IPS-18a (cell line): ENCODE data around the gene PZP.

ENCODE experiments used
- H3K27ac ChIP-seq: one replicate; pipeline ENCODE4 v1.5.1; 2013; ENCODE audit warnings: low read length
- H3K27me3 ChIP-seq: one replicate; pipeline ENCODE4 v1.6.1; 2013; ENCODE audit warnings: mild to moderate bottlenecking, low read length; ENCODE audit not compliant: control insufficient read depth, insufficient read depth
- H3K36me3 ChIP-seq: one replicate; pipeline ENCODE4 v1.6.1; 2013; ENCODE audit warnings: low read depth, low read length; ENCODE audit not compliant: control insufficient read depth
- H3K4me1 ChIP-seq: one replicate; pipeline ENCODE4 v1.6.1; 2013; ENCODE audit warnings: low read depth, low read length; ENCODE audit not compliant: control insufficient read depth
- H3K4me3 ChIP-seq: one replicate; pipeline ENCODE4 v1.5.1; 2013; ENCODE audit warnings: low read length
- H3K9ac ChIP-seq: one replicate; pipeline ENCODE4 v1.6.1; 2013; ENCODE audit warnings: mild to moderate bottlenecking, low read length, moderate library complexity
- H3K9me3 ChIP-seq: one replicate; pipeline ENCODE4 v1.6.1; 2013; ENCODE audit warnings: low read depth, low read length; ENCODE audit not compliant: control insufficient read depth

Gene PZP

DNA sequence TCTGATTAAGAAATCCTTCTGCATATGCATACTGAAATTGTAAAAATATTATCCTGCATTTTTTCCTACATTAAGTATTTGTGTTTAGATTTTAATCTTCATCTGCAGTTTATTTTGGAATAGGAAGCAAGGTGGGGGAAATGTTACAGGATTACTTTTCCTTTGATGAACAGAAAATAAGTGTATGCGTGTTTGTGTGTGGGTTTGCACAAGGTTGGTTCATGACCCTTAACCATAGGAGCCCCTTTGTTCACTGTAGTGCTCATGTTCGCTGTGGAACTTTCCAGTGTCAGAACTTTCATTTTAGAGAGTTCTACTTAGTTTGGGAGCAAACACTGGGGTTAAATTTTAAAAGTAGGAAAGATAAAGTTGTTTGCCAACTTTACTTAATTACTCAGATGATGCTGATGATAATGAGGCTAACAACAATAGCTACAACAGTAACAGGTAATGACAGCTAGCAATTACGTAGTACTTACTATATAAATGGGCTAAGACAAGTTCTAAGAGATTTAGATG lies 86.0 kb downstream of the PZP start:
- no peaks in the 10 kb centered on the region for H3K4me1 ChIP-seq
- H3K4me3 ChIP-seq, result no peak overlapping the region
- H3K27me3 ChIP-seq, result no peaks in the 10 kb centered on the region
- no peak overlapping the region for H3K27ac ChIP-seq
- no peak overlapping the region for H3K9ac ChIP-seq
- H3K9me3 ChIP-seq, result no peaks in the 10 kb centered on the region
- H3K36me3 ChIP-seq, result no peaks in the 10 kb centered on the region

DNA sequence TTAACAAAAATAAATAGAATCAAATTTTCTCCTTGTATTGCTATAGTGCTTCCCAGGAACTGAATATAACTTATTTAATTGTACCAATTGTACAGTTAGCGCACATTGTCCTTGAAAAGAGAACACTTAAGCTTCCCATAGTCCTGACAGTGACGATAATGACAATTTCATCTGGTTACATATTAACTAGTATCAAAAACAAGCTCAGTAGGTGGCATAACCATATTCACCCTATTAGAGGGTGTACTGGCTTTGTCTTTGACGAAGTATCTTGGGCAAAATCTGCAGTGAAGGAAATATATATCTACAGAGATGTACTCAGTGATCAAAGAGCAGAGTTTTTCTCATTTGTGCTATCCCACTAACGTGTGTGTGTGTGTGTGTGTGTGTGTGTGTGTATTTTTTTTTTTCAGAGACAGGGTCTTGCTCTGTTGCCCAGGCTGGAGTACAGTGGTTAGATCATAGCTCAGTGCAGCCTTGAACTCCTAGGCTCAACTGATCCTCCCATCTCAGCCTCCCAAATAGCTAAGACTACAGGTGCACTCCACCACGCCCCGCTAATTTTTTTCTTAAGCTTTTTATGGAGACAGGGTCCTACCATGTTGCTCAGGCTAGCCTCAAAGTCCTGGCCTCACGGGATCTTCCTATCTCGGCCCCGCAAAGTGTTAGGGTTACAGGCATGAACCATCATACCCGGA lies 87.6 kb downstream of the PZP start:
- Histone ChIP-seq H3K4me1 (no peaks in the 10 kb centered on the region), H3K4me3 (no peak overlapping the region), H3K27ac (no peak overlapping the region), H3K9ac (no peak overlapping the region), H3K9me3 (no peaks in the 10 kb centered on the region), H3K36me3 (no peaks in the 10 kb centered on the region), H3K27me3 (no peaks in the 10 kb centered on the region)

DNA sequence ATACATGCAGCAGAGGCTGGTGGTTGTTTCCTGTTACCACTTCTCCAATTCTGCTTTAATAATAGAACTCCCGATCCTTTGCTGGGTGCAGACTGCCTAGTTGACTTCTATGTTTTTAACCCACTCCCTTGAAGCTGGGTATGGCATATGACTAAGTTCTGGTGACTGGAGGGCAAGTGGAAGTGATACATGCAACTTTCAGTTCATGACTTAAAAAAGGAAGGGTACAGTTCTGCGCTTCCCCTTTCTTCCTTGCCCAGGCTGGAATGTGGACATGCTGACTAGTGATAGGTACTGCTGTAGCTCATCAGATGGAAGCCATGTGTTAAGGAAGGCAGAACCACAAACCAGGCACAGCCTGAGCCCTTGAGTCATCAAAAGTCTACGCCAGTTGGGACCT lies 90.0 kb downstream of the PZP start:
- no peaks in the 10 kb centered on the region for H3K27me3 ChIP-seq
- H3K4me3 ChIP-seq, result no peak overlapping the region
- H3K9me3 ChIP-seq, result no peaks in the 10 kb centered on the region
- no peaks in the 10 kb centered on the region for H3K4me1 ChIP-seq
- H3K36me3 ChIP-seq, result no peaks in the 10 kb centered on the region
- no peak overlapping the region for H3K27ac ChIP-seq
- no peak overlapping the region for H3K9ac ChIP-seq

DNA sequence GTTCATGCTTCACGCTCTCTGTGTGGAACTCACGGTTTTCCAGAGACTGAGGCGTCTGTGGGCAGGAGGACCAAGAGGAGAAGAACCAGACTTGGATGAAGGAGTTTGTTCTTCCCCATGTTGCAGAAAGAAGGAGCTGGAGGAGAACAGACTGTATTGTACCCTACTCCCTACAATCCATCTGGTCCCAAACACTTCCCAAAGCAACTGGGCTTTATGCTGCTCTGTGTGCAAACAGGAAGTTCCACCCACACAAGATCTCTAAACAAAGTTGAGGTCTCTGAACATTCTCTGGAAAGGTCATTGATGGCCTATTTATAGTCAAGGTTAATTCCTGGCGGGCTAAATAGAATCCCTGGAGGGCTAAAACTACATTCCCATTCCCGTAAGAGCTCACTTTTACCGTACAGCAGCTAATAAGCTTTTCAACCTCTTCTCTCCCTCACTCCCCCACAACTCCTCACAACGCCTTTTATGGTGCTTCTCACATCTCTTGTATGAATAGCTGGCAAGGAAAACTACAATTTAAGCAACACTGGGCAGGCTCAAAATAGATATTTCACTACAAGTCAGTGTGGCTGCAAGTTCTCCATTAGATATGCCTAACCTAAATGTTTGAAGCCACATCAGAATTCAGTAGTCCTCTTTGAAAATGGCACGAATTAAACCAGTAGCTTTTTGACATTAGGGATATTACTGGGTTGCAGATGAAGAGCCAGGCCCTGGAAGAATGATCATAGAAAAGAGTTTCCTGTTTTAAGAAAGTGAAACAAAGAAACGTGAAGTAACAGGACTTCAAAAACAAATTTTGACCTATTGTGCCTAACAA lies 92.2 kb downstream of the PZP start, which contains the start of gene A2M:
TSS of gene A2M (minus strand) at position 189 of the 829 bp plus-strand sequence. CDS start at position 119, 70 bp downstream.
- no peaks in the 10 kb centered on the region for H3K4me1 ChIP-seq
- no peaks in the 10 kb centered on the region for H3K36me3 ChIP-seq
- no peak within 1 kb of the TSS for H3K9ac ChIP-seq
- H3K27me3 ChIP-seq, result no peaks in the 10 kb centered on the region
- H3K4me3 ChIP-seq, result no peak within 1 kb of the TSS
- no peak within 1 kb of the TSS for H3K27ac ChIP-seq
- no peaks in the 10 kb centered on the region for H3K9me3 ChIP-seq

DNA sequence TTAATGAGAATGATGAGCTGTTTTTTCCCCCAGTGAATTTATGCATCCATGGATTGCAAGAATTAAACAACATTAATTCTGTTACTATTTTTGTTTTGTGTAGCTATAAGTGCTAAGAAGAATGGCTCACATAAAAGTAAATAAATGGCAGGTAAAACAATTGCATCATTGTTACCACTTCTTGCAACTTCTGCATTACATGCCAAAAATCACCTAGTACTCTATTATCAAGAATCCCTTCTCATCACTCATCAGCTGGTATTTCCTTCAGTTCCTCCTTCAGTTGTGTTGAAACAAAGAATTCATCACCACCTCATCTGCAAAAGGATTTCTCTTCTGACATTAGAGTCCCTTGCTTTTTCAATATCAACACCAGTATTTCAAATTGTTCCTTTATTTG lies 93.2 kb downstream of the PZP start:
- H3K27ac ChIP-seq, result no peak overlapping the region
- no peak overlapping the region for H3K4me3 ChIP-seq
- H3K4me1 ChIP-seq, result no peaks in the 10 kb centered on the region
- H3K9ac ChIP-seq, result no peak overlapping the region
- H3K36me3 ChIP-seq, result no peaks in the 10 kb centered on the region
- H3K9me3 ChIP-seq, result no peaks in the 10 kb centered on the region
- no peaks in the 10 kb centered on the region for H3K27me3 ChIP-seq

DNA sequence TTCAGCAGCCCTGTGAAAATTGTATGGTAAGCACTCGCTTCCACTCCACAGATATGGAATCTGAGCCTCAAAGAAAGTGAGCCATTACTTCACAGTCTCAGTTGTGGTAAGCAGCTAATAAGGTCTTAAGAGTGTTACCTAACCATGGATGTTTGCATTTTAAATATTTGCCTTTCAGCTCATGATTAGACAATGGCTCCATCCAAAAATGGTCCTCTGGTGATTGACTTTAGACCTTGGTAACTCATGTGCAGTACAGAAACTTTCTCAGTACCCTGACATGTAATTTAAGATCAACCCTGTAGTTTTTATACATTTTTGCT lies 94.2 kb downstream of the PZP start:
- Histone ChIP-seq H3K9me3 (no peaks in the 10 kb centered on the region), H3K27me3 (no peaks in the 10 kb centered on the region), H3K4me1 (no peaks in the 10 kb centered on the region), H3K9ac (no peak overlapping the region), H3K36me3 (no peaks in the 10 kb centered on the region), H3K4me3 (no peak overlapping the region), H3K27ac (no peak overlapping the region)

DNA sequence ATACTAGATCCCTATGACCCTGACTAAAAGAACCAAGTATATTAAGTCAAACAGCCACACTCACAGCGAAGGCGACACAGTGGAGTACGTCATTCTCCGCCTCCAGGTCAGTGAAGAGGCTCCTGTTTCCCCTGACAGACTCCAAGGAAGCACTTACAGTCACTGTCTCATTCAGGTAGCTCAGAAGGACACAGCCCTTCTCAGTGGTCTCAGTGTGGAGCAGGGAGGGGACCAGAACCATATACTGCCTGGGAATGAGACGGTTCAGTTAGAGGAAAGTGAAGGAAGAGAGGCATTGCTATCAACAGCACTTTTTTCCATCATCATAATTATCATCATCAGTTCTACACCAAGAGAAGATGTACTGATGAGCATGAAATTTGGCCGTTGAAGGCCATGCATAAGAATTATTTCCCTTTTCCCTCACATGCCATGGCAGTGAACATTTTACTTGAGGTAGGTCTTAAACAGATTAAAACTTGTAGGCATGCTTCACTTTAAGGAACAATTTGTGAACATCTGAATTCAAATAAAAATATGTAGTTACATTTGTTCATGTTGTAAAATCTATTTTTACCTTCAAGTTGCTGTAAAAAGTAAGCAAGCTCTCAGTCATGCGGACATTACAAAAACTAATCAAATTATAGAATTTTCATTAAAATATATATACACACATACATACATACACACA lies 94.8 kb downstream of the PZP start:
- Histone ChIP-seq H3K27ac (no peak overlapping the region), H3K9ac (no peak overlapping the region), H3K9me3 (no peaks in the 10 kb centered on the region), H3K36me3 (no peaks in the 10 kb centered on the region), H3K4me3 (no peak overlapping the region), H3K27me3 (no peaks in the 10 kb centered on the region), H3K4me1 (no peaks in the 10 kb centered on the region)

DNA sequence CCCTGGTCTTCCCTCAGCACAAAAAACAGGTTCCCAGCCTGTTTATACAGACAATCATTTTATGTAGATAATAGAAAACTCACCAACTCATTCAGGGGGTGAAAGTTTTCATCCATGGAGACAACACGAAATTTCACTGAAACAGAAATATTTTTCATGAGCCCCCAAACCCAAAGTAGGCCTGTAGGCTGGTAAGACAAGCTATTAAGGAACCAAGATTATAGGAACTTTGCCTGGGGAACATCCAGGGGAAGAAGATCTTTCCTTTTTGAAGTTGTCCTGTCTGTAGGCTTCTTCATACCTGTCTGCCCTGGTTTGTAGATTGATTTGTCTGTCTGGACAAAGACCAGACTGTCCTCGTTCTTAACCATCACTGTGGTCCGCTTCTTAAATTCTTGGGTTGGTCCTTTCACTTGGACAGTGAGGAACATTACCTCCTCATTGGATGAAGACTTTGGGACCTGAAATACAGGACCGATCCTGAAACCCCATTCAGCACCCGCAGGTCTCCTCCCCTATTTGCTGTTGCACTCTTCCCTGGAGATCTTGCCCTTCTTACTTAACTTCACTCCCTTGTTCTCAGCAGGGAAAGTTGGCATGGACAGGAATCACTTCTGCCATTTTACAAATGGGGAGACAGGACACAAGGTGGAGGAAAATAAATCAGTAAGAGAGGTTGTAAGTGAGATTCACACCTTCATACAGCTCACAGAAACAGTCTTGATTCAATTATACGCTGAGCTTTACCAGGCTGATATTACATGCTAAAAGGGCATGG lies 95.9 kb downstream of the PZP start:
- Histone ChIP-seq H3K9ac (no peak overlapping the region), H3K27ac (no peak overlapping the region), H3K4me1 (no peaks in the 10 kb centered on the region), H3K9me3 (no peaks in the 10 kb centered on the region), H3K36me3 (no peaks in the 10 kb centered on the region), H3K27me3 (no peaks in the 10 kb centered on the region), H3K4me3 (no peak overlapping the region)

DNA sequence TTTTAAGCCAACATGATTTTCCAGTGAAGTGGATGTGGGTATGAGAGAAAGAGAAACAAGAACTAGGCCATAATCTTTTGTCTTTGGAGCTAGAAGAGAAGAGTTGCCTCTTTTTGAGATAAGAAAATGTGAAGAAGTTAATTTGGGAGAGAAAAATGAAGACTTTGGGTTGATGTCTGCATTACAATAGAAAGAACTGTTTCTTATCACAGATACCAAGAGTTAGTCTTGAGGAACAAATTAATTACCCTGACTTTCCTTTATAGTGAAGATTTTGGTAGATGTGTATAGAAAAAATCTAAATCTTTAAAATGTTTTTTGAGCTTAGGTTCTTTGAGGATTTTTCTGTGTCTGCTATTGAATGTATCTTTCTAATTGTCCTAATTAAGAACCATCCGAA lies 96.7 kb downstream of the PZP start:
- Histone ChIP-seq H3K9me3 (no peaks in the 10 kb centered on the region), H3K27ac (no peak overlapping the region), H3K4me1 (no peaks in the 10 kb centered on the region), H3K27me3 (no peaks in the 10 kb centered on the region), H3K4me3 (no peak overlapping the region), H3K36me3 (no peaks in the 10 kb centered on the region), H3K9ac (no peak overlapping the region)

DNA sequence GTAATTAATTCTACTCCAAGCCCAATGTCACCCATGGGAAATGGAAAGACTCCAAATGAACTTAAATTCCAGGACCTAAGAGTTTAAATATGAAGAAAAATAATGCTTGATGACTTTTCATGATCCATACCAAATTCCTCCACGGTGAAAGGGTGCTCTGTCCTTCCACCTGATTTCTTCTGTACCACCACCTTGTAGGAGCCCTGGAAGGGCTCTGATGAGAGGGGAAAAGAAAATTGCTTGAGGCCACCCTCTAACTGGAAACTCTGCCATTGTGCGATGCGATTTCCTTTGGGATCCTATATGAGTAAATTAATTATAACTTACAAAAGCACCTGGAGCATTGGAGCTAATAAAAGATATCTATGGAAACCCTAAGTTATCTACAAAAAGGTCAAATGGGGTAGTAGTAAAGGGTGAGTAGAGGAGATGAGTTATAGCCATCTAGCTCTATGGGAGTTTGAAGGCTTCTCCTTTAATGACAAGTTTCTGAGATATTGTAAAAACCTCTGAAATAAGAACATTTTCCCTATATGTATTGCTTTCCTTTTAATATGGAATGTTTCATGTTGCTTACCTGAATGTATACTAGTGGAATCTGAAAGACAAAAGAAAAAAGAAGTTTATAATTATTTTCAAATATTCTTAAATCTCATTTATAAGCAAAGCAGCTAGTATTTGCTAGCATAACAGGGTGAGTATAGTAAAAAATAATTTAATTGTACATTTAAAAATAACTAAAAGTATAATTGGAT lies 98.3 kb downstream of the PZP start:
- Histone ChIP-seq H3K4me1 (no peaks in the 10 kb centered on the region), H3K27me3 (no peaks in the 10 kb centered on the region)

DNA sequence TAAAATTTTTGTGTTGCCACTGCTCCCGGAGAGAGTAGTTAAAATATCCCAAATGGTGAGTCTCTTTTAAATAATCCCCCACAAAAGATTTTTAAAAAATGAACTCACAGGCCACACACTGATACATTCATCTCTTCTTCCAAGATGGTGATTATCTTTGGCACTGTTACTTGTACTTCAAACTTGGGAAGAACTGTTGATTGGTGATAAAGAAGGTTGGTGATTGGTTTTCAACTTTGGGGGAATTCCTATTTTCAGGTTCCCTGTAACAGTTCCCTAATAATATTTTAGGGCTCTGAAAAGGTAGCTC lies 99.0 kb downstream of the PZP start:
- Histone ChIP-seq H3K9me3 (no peaks in the 10 kb centered on the region), H3K4me3 (no peak overlapping the region), H3K27ac (no peak overlapping the region), H3K4me1 (no peaks in the 10 kb centered on the region), H3K27me3 (no peaks in the 10 kb centered on the region), H3K9ac (no peak overlapping the region), H3K36me3 (no peaks in the 10 kb centered on the region)

More for the DNA sequence above, 98.3 kb downstream of the PZP start:
- Histone ChIP-seq H3K9ac (no peak overlapping the region), H3K4me3 (no peak overlapping the region), H3K36me3 (no peaks in the 10 kb centered on the region), H3K9me3 (no peaks in the 10 kb centered on the region), H3K27ac (no peak overlapping the region)
